GM19043 (cell line): ENCODE data around the gene KRTAP4-7.
"Not testable (repeated sequence)": the region's sequence is repeated elsewhere in the genome, so short reads cannot be mapped to it uniquely, and the experiment has no call there.

Experiments
- ATAC-seq: cut with Tn5 transposase; IDR thresholded peaks from one replicate; pipeline ENCODE4 v1.9.1; 2021; ENCODE audit warnings: low read depth; ENCODE audit not compliant: unreplicated experiment

Gene KRTAP4-7

DNA sequence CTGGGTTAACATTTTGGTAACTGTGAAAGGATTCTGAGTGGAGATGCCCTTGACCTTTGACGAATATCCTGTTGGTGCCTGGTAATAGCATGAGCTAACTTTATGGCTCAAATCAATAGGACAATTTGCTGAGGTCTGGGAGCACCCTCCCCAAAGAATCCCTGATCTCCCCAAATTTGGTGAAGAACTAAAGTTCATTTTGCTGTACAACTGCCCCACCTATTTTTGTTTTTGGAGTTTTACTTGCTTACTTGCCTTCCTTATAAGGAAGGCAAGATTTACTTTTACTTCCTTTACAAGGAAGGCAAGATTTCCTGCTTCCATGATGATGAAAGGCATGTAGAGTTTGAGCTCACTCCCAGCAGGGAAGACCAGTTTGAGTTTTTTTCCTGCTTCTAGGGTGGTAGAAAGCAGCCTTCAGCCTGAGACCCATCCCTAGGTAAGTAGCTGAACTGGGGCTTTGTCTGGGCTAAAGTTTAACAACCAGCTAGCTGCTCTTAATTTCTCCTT is 24.0 kb downstream of the KRTAP4-7 start:
- ATAC-seq, result no peak

GRCh38 chr17:41108728-41109386 is 24.9 kb downstream of the KRTAP4-7 start:
- not testable (repeated sequence) for ATAC-seq

- ATAC-seq, result no peak
These were observed 27.4 kb downstream of the KRTAP4-7 start for GRCh38 chr17:41111151-41111885.

DNA sequence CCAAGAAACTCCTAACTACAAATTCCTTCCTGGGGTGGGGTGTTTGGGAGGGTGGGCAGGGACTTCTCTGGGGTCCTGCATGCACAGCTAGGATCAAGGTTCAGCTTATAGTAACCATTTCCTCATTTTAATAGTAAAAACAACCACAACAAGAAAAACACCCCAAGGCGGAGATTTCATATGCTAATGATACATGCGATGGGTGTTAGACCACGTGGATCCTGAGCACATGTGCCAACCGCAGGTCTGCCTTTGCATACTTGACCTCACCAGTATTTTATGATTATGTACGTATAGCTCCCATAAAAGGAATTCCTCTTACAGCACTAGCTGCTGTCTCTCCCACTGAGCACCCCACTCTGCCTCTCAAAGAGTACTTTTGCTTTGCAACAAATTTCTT is 32.3 kb downstream of the KRTAP4-7 start:
- ATAC-seq, result no peak

DNA sequence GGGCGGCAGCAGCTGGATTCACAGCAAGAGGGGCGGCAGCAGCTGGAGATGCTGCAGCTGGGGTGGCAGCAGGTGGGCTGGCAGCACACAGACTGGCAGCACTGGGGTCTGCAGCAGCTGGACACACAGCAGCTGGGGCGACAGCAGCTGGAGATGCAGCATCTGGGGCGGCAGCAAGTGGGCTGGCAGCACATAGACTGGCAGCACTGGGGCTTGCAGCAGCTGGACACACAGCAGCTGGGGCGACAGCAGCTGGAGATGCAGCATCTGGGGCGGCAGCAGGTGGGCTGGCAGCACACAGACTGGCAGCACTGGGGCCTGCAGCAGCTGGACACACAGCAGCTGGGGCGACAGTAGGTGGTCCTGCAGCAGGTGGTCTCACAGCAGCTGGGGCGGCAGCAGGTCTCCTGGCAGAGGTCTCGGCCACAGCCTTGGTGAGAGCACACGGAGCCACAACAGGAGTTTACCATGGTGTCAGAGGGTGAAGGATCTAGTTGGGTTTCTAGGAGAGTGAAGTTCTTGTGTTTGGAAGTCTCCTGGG is 34.0 kb downstream of the KRTAP4-7 start, which contains the start of gene KRTAP4-11:
Gene KRTAP4-11, minus strand, starts transcription at position 528 of the 541 bp plus-strand sequence. Its CDS starts 58 bp downstream, at position 470.
- not testable (repeated sequence) for ATAC-seq

DNA sequence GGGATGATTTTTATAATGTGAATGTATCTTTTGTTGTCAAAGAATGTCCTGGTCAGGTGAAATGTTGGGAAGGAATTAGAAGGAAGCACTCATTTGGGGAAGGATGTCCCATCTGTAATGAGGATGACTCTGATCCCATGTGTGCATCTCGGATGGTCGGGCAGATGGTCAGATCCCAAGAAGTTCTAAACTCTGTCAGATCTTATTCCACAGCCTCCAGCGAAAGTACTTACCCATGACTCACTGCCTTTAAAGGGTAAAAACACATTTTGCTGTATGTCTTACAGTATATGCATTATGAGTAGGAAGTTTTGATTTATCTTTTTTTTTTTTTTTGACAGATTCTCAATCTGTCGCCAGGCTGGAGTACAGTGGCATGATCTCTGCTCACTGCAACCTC is 34.8 kb downstream of the KRTAP4-7 start:
- no peak for ATAC-seq

DNA sequence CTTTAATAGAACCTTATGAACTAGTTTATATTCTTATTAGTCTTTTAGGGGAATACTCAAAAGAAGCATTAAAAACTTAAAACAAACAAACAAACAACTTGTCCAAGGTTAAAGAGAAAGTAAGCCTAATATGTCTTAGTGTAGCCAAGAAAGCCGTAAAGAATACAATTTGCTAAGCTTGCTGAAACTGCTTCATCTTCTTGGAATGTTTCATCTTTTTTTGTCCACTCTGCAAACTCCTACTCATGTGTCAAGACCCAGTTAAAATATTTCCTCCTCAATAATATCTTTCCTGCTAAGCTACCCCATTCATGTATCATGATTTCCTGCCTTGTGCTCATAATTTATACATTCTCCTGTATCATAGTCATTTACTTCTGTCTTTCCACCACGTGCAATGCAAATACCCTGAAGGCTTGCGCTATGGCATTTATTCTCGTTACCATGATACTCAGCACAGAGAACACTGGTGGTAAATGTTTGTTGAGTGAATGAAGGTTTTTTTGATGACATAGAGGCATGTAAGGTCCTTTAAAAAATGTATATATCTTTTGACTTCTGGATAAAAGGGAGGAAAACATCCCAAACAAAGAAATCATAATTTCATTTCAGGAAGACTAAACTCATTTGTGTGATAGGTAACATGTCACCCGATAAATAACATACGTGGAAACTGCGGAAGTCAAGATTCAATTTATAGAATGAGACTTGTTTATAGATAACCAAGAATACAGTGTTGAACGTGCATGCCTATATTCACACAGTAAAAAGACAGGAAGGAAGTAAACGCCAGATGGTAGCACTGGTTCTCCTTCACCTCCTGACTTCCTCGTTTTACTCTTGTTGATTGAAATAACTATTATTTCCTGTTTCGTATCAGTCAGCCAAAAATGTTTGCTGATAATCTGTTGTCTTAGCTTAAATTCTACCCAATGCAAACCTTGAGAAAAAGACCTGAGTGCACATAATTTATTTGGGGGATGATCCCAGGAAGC is 36.0 kb downstream of the KRTAP4-7 start:
- ATAC-seq, result not testable (repeated sequence)

- no peak for ATAC-seq
These were observed 37.8 kb downstream of the KRTAP4-7 start for GRCh38 chr17:41121742-41122141.

- not testable (repeated sequence) for ATAC-seq
These were observed 39.5 kb downstream of the KRTAP4-7 start for GRCh38 chr17:41123292-41123990.

DNA sequence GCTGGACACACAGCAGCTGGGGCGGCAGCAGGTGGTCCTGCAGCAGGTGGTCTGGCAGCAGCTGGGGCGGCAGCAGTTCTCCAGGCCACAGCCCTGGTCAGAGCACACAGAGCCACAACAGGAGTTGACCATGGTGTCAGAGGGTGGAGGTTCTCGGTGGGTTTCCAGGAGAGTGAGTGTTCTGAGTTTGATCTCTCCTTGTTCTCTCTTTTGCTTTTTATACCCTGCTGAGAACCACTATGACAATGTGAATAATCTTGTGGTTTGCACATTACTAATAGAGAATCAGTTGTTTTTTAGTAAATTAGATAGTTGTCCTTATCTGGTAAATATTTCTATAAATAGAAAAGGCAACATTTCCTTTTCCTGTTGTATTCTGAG is 40.0 kb downstream of the KRTAP4-7 start, which contains the start of gene KRTAP4-12:
Gene KRTAP4-12, minus strand, starts transcription at position 192 of the 381 bp plus-strand sequence. Its CDS starts 60 bp downstream, at position 132.
- ATAC-seq, result not testable (repeated sequence)

DNA sequence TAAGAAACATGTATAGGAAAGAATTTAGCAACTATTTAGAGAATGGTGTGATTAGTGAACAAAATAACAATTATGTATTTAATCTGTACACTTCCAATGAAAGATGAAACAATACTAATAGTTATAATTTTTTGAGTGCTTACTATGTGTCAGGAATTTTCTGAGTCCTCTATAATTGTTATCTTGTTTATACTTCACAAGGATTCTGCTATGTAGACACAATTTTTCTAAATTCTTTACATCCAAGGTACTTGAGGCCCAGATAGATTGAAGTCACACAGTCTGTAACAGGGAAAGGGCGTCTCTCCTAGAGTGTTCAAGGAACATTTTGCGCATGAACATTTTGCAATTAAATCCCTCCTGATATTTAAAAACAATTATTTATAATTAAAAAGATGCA is 41.1 kb downstream of the KRTAP4-7 start:
- ATAC-seq, result no peak

DNA sequence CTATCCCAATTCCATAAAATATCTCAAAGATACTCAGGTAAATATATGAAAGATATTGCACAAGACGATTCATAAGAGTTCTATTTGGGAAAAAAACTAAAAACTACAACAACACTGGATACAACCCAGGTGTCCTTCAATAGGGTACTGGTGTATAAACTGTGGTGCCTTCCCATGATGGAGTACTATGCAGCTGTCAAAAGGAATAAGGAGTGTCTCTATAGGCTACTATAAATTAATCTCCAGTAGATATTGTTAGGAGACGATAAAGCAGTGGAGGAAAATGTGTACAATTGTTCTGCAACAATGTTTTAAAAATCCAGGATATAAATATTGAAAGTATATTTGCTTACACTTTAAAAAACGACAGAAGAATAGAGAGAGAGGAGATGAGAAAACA is 42.5 kb downstream of the KRTAP4-7 start:
- no peak for ATAC-seq

DNA sequence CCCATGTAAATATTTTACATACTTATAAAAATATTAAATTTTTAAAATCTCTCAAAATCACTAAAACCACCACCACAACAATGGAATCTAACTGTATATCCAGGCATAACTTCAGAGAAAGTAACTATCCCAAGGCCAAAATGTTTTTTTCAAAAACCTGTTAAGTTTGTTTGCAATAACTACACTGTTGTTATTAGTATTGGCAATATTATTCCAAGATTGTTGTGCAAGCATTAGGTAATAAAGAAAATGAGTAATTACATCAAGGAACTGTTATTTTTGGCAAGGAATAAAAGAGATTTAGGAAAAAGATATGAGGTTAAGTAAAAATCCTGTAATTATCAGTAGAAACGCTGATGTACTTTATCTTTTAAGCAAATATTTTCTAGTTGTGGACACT is 43.4 kb downstream of the KRTAP4-7 start:
- ATAC-seq, result no peak

DNA sequence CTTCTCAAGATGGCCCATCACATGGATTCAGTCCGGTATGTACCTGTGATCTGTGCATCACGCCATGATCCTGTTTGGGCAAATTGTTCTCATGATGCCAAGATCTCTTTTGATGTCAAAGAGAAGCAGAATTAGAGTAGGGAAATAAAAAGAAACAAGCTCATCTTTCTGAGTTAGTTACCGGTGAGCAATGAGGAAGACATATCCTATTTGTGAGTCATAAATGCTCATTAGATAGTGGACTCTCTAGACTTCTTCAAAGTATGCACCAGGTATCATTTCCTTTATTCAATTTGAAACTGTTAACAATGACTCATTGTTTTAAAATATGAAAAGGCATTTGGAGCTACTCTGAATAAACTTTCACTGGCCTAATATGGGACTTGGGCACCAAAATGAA is 48.0 kb downstream of the KRTAP4-7 start:
- no peak for ATAC-seq

- no peak for ATAC-seq
These were observed 50.2 kb downstream of the KRTAP4-7 start for GRCh38 chr17:41133880-41134735.
